ENCODE data around the gene EGFL8. TPM values are rescaled to one million over a fixed set of nuclear protein-coding genes. Genes with fewer than 3 reads are reported as not detected.

The EGFL8 gene
- total RNA-seq, 1 experiment from 2014 or later = 11.1 TPM

DNA sequence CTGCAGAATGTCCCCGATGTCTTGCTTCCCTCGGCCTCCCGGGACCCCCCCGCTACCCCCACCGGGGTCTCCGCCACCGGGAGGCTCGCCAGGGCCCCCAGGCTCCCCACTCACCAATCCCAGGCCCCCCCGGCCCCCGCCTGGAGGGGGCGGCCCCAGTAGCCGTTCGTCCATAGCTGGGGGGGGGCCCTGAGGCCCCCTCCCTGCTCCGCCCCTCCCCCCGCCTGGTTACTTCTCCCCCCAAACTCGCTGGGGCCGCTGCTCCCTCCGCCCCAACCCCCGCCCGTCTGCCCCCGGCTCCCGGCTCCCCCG, 25.3 kb downstream of the EGFL8 start:
- Histone ChIP-seq H3K9me3 (ENCODE audit: control insufficient read depth, insufficient read depth, low read depth, low read length) (no peaks in the 10 kb centered on the region), H3K36me3 (ENCODE audit: control insufficient read depth, insufficient read depth, low read length) (no peaks in the 10 kb centered on the region; the same call in 1 of the 2 replicates), H3K27me3 (ENCODE audit: control insufficient read depth, insufficient read depth, low read length) (no peaks in the 10 kb centered on the region), H3K4me1 (ENCODE audit: control insufficient read depth, insufficient read depth, low read length) (peaks cover 30% of the 10 kb centered on the region), H3K27ac (ENCODE audit: low read length) (peak overlapping the region; percentile 73), H3K4me3 (ENCODE audit: low read depth in 2 of 2, low read length in 2 of 2) (peak overlapping the region; percentile 42 to 74)
- TF ChIP-seq TCF7L2 (IDR thresholded peaks at IDR 0.05; ENCODE audit: low read depth, low read length) = no peak
- no peak for TF ChIP-seq SIN3A (IDR thresholded peaks at IDR 0.05; ENCODE audit: borderline replicate concordance, insufficient read depth, low read depth, low read length)
- TF ChIP-seq POLR2AphosphoS5 (IDR thresholded peaks at IDR 0.05; ENCODE audit: low read depth, low read length) = no peak
- TF ChIP-seq, protein P1, sequence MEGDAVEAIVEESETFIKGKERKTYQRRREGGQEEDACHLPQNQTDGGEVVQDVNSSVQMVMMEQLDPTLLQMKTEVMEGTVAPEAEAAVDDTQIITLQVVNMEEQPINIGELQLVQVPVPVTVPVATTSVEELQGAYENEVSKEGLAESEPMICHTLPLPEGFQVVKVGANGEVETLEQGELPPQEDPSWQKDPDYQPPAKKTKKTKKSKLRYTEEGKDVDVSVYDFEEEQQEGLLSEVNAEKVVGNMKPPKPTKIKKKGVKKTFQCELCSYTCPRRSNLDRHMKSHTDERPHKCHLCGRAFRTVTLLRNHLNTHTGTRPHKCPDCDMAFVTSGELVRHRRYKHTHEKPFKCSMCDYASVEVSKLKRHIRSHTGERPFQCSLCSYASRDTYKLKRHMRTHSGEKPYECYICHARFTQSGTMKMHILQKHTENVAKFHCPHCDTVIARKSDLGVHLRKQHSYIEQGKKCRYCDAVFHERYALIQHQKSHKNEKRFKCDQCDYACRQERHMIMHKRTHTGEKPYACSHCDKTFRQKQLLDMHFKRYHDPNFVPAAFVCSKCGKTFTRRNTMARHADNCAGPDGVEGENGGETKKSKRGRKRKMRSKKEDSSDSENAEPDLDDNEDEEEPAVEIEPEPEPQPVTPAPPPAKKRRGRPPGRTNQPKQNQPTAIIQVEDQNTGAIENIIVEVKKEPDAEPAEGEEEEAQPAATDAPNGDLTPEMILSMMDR (IDR thresholded peaks at IDR 0.05) = no peak
- TF ChIP-seq, protein P2, sequence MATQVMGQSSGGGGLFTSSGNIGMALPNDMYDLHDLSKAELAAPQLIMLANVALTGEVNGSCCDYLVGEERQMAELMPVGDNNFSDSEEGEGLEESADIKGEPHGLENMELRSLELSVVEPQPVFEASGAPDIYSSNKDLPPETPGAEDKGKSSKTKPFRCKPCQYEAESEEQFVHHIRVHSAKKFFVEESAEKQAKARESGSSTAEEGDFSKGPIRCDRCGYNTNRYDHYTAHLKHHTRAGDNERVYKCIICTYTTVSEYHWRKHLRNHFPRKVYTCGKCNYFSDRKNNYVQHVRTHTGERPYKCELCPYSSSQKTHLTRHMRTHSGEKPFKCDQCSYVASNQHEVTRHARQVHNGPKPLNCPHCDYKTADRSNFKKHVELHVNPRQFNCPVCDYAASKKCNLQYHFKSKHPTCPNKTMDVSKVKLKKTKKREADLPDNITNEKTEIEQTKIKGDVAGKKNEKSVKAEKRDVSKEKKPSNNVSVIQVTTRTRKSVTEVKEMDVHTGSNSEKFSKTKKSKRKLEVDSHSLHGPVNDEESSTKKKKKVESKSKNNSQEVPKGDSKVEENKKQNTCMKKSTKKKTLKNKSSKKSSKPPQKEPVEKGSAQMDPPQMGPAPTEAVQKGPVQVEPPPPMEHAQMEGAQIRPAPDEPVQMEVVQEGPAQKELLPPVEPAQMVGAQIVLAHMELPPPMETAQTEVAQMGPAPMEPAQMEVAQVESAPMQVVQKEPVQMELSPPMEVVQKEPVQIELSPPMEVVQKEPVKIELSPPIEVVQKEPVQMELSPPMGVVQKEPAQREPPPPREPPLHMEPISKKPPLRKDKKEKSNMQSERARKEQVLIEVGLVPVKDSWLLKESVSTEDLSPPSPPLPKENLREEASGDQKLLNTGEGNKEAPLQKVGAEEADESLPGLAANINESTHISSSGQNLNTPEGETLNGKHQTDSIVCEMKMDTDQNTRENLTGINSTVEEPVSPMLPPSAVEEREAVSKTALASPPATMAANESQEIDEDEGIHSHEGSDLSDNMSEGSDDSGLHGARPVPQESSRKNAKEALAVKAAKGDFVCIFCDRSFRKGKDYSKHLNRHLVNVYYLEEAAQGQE (IDR thresholded peaks at IDR 0.05; ENCODE audit: insufficient read depth in 1 of 2, low read depth in 2 of 2, low read length in 1 of 2) = no peak
- POLR2A ChIA-PET = no interaction called here
- intact Hi-C loops (cut with micrococcal nuclease; ENCODE audit: unreplicated experiment) = loop anchor here (10.0 kb wide), 1 partner anchor 75 kb away; no protein-coding TSS in a partner anchor
- no TSS peak for BruUV-seq (replicated peaks)
- CTCF ChIA-PET = no interaction called here
- in situ Hi-C loops (cut with HindIII; ENCODE audit: low pct_unique_long_range_greater_than_20kb, low sequenced_read_pairs) = no loop called here
- DNase-seq (ENCODE audit: low read depth, low spot score) (no peak), ATAC-seq (no peak)

GRCh38 chr6:32190054-32190851, 25.9 kb downstream of the EGFL8 start, which contains the start of gene PBX2:
Gene PBX2, minus strand, starts transcription at chr6:32190202. Its CDS starts 287 bp downstream, at chr6:32189915.
- ChIA-PET POLR2A (interaction anchor here (0.6 kb wide), 1 partner anchor 11 kb away, joined by 10 read pairs; no protein-coding TSS in a partner anchor), CTCF (no interaction called here)
- DNase-seq (ENCODE audit: low read depth, low spot score) = no peak
- TF ChIP-seq, protein P2 (IDR thresholded peaks at IDR 0.05; ENCODE audit: insufficient read depth in 1 of 2, low read depth in 2 of 2, low read length in 1 of 2) = no peak
- TF ChIP-seq POLR2AphosphoS5 (IDR thresholded peaks at IDR 0.05; ENCODE audit: low read depth, low read length) = peak; percentile 64
- Histone ChIP-seq H3K9me3 (ENCODE audit: control insufficient read depth, insufficient read depth, low read depth, low read length) (no peaks in the 10 kb centered on the region), H3K27ac (ENCODE audit: low read length) (peak within 1 kb of the TSS; percentile 94), H3K4me3 (ENCODE audit: low read depth in 2 of 2, low read length in 2 of 2) (peak within 1 kb of the TSS; percentile 42 to 74), H3K4me1 (ENCODE audit: control insufficient read depth, insufficient read depth, low read length) (peaks cover 32% of the 10 kb centered on the region), H3K36me3 (ENCODE audit: control insufficient read depth, insufficient read depth, low read length) (no peaks in the 10 kb centered on the region; the same call in 1 of the 2 replicates), H3K27me3 (ENCODE audit: control insufficient read depth, insufficient read depth, low read length) (no peaks in the 10 kb centered on the region)
- intact Hi-C loops (cut with micrococcal nuclease; ENCODE audit: unreplicated experiment) = loop anchor here (10.0 kb wide), 1 partner anchor 75 kb away; no protein-coding TSS in a partner anchor
- BruUV-seq (replicated peaks) = TSS peak; percentile 96
- peak; percentile 79 for ATAC-seq
- in situ Hi-C loops (cut with HindIII; ENCODE audit: low pct_unique_long_range_greater_than_20kb, low sequenced_read_pairs) = no loop called here
